Measurements from ENCODE around the gene FREM1. TPM values are rescaled to one million over a fixed set of nuclear protein-coding genes. Genes with fewer than 3 reads are reported as not detected.

The FREM1 gene
- total RNA-seq, 2 donors from 2014 or later: 8.6 to 21.0 TPM

DNA sequence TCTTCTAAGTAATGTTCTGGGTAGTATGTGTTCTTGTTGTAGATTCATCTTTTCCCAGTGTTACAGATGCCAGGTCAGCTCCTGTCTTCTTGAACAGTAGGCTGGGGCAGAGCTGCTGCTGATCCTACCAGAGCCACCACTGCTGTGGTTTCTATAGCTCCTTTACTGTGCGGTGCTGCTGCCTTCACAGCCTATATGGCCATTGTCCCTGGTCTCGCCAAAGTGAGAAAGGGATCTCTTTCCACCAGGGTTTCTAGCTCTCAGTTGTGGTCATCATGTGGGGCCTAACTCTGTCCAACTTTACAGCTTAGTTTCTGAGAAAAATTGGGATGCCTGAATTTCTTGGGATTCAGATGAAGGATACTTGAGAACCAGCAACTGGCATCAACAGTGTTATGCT, 116.8 kb downstream of the FREM1 start:
- H3K36me3 Mint-ChIP-seq (ENCODE audit: low read depth): peaks cover 2% of the 10 kb centered on the region
- Histone ChIP-seq H3K27ac (ENCODE audit: low read depth, low read length) (no peak overlapping the region), H3K9ac (ENCODE audit: extremely low read depth, low read length, poor library complexity, severe bottlenecking) (no peak overlapping the region), H3K9me3 (ENCODE audit: control insufficient read depth, low read length) (peaks cover 7% of the 10 kb centered on the region), H3K36me3 (ENCODE audit: control insufficient read depth, insufficient read depth, low read length) (no peaks in the 10 kb centered on the region), H3K27me3 (ENCODE audit: control insufficient read depth, insufficient read depth, low read length, poor library complexity, severe bottlenecking) (no peaks in the 10 kb centered on the region), H3K4me3 (ENCODE audit: low read length) (no peak overlapping the region), H3K4me1 (ENCODE audit: control insufficient read depth, insufficient read depth, low read length) (peaks cover 8% of the 10 kb centered on the region)
- H3K27me3 Mint-ChIP-seq (ENCODE audit: insufficient read depth): no peaks in the 10 kb centered on the region
- peaks cover 23% of the 10 kb centered on the region for H3K4me1 Mint-ChIP-seq
- H3K9me3 Mint-ChIP-seq: no peaks in the 10 kb centered on the region
- WGBS, 2 experiments (ENCODE audit: insufficient coverage in 1 of 2, insufficient read length in 1 of 2): 94 to 95% methylated on average over 2 of the region's 2 CpGs
- TF ChIP-seq, protein P1, sequence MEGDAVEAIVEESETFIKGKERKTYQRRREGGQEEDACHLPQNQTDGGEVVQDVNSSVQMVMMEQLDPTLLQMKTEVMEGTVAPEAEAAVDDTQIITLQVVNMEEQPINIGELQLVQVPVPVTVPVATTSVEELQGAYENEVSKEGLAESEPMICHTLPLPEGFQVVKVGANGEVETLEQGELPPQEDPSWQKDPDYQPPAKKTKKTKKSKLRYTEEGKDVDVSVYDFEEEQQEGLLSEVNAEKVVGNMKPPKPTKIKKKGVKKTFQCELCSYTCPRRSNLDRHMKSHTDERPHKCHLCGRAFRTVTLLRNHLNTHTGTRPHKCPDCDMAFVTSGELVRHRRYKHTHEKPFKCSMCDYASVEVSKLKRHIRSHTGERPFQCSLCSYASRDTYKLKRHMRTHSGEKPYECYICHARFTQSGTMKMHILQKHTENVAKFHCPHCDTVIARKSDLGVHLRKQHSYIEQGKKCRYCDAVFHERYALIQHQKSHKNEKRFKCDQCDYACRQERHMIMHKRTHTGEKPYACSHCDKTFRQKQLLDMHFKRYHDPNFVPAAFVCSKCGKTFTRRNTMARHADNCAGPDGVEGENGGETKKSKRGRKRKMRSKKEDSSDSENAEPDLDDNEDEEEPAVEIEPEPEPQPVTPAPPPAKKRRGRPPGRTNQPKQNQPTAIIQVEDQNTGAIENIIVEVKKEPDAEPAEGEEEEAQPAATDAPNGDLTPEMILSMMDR (conservative IDR thresholded peaks at IDR 0.05): no peak
- H3K4me3 Mint-ChIP-seq: no peak overlapping the region
- no peak for DNase-seq
- H3K27ac Mint-ChIP-seq: no peak overlapping the region

DNA sequence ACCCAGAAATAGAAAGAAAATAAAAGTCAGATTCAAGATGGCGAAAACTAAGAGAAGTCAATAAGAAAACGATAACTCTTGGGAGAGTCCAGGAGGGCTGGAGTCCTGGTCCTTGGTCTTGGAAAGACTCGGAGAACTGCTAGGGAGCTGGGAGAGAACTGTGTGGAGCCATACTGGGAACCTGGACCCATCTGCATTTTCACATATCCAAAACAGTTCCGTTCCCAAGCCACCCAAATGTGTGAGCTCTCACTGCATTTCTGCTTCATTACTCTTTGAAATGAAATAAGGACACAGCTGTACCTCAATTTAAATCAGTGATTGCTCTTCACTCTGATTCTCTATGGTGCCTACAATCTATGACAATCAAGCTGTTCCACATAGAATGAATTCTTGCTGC, 119.6 kb downstream of the FREM1 start:
- TF ChIP-seq, protein P1 (conservative IDR thresholded peaks at IDR 0.05): no peak
- Histone ChIP-seq H3K4me3 (ENCODE audit: low read length) (no peak overlapping the region), H3K4me1 (ENCODE audit: control insufficient read depth, insufficient read depth, low read length) (peaks cover 6% of the 10 kb centered on the region), H3K27ac (ENCODE audit: low read depth, low read length) (no peak overlapping the region), H3K36me3 (ENCODE audit: control insufficient read depth, insufficient read depth, low read length) (no peaks in the 10 kb centered on the region), H3K9ac (ENCODE audit: extremely low read depth, low read length, poor library complexity, severe bottlenecking) (no peak overlapping the region), H3K27me3 (ENCODE audit: control insufficient read depth, insufficient read depth, low read length, poor library complexity, severe bottlenecking) (no peaks in the 10 kb centered on the region), H3K9me3 (ENCODE audit: control insufficient read depth, low read length) (no peaks in the 10 kb centered on the region)
- Mint-ChIP-seq H3K27me3 (ENCODE audit: insufficient read depth) (no peaks in the 10 kb centered on the region), H3K4me3 (no peak overlapping the region), H3K36me3 (ENCODE audit: low read depth) (no peaks in the 10 kb centered on the region), H3K9me3 (no peaks in the 10 kb centered on the region), H3K27ac (no peak overlapping the region), H3K4me1 (peaks cover 16% of the 10 kb centered on the region)
- WGBS, 2 experiments (ENCODE audit: insufficient coverage in 1 of 2, insufficient read length in 1 of 2): 82 to 88% methylated on average over 3 to 4 of the region's 4 CpGs
- DNase-seq: no peak

DNA sequence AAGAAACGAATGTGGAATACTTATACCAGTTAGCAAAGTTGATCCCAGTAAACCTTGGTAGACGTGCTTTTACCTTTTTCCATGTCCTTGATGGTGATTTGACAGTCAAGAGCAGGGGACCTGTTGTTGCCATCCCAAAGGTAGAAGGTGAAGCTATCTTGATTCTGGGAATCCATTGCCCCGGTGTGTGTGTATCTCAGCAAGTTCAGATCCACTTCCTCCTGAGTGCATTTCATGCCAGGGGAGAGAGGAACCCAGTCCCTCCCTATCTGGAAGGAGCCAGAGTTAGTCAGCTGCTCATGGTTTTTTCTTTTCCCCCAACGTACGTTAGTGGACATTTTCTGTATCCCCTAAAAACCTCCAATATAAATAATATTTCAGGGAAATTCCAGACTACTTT, 121.4 kb downstream of the FREM1 start:
- Histone ChIP-seq H3K27ac (ENCODE audit: low read depth, low read length) (no peak overlapping the region), H3K36me3 (ENCODE audit: control insufficient read depth, insufficient read depth, low read length) (no peaks in the 10 kb centered on the region), H3K9ac (ENCODE audit: extremely low read depth, low read length, poor library complexity, severe bottlenecking) (no peak overlapping the region), H3K27me3 (ENCODE audit: control insufficient read depth, insufficient read depth, low read length, poor library complexity, severe bottlenecking) (no peaks in the 10 kb centered on the region), H3K9me3 (ENCODE audit: control insufficient read depth, low read length) (no peaks in the 10 kb centered on the region), H3K4me1 (ENCODE audit: control insufficient read depth, insufficient read depth, low read length) (no peaks in the 10 kb centered on the region), H3K4me3 (ENCODE audit: low read length) (no peak overlapping the region)
- DNase-seq: no peak
- no peaks in the 10 kb centered on the region for H3K9me3 Mint-ChIP-seq
- WGBS, 2 experiments (ENCODE audit: insufficient coverage in 1 of 2, insufficient read length in 1 of 2): 91 to 100% methylated on average over 3 to 5 of the region's 5 CpGs
- no peak overlapping the region for H3K27ac Mint-ChIP-seq
- no peak overlapping the region for H3K4me3 Mint-ChIP-seq
- TF ChIP-seq, protein P1 (conservative IDR thresholded peaks at IDR 0.05): no peak
- H3K27me3 Mint-ChIP-seq (ENCODE audit: insufficient read depth): no peaks in the 10 kb centered on the region
- peaks cover 3% of the 10 kb centered on the region for H3K4me1 Mint-ChIP-seq
- no peaks in the 10 kb centered on the region for H3K36me3 Mint-ChIP-seq (ENCODE audit: low read depth)
